GM12891 (cell line): Measurements from ENCODE around the gene IRF9.

Experiments used
- POLR2A ChIP-seq: IDR thresholded peaks from 2 replicates; pipeline ENCODE4 v1.6.1; 2011; ENCODE audit warnings: low read depth, low read length, control low read depth
- TAF1 ChIP-seq: IDR thresholded peaks from 2 replicates; pipeline ENCODE4 v1.6.1; 2011; ENCODE audit warnings: low read depth, low read length, control low read depth

DNA sequence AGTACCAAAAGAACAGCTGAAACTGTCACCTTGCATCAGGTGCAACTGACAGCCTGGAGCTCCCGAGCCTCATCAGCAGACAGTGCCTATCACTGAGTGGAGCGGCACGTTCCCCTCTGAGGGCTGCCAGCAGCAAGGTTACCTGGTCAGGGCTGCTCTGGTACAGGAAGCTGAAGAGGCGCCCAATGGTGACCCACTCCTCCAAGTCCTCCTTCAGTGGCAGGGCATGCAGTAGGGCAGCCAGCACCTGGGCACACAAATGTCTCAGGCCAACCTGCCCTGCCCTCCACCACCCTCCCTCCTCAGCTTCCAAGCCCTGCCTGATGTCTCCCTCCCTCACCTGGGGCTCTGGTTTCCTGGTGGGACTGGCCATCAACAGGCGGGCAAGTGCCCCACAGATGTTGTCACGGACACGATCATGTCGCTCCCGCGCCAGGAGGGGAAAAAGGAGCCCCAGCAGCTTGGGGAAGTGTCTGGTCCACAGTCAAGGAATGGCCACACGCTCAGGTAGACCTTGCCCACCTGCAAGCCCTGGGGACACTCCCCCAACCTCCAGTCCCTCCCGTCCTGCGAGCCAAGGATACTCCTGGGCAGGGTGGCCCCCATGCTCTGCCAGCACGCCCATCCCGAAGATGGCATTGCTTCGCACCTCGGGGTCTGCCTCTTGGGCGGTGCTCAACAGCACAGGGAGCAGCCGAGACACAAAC, 20.5 kb downstream of the IRF9 start:
- TF ChIP-seq POLR2A (peak; percentile 47; the same call in 1 of the 2 replicates), TAF1 (no peak)
